PC-3 (cell line): ENCODE measurements around the gene RAN. TPM values are rescaled to one million over a fixed set of nuclear protein-coding genes. Genes with fewer than 3 reads are reported as not detected.

Experiments used
- ATAC-seq: fragments of 200-7000 bp; cut with Tn5 transposase; 2 replicates; pipeline ENCODE4 v1.9.1; 2020; ENCODE audit warnings: mild to moderate bottlenecking, moderate library complexity
- BruUV-seq: library from RNA; stranded (reverse); fragments of 400-500 nt; replicated peaks from 2 replicates; lab custom pipeline; 2021; lab: Mats Ljungman, UMichigan
- CTCF ChIA-PET: fragments of 300-600 bp; sonication (Branson Sonifier 250); formaldehyde crosslinking; loops from one replicate; lab custom pipeline; 2022; ENCODE audit warnings: antibody characterized with exemption; lab: Charles Lee
- POLR2A ChIA-PET: fragments of 300-600 bp; sonication (Branson Sonifier 250); formaldehyde crosslinking; loops from one replicate; lab custom pipeline; 2022; ENCODE audit warnings: antibody characterized with exemption; ENCODE audit not compliant: unreplicated experiment; lab: Charles Lee
- DNase-seq: peaks from one replicate; pipeline ENCODE4 v3.0.0-alpha.2; 2015
- H2AFZ ChIP-seq: fragments of 300-600 bp; sonication (generic); 2 replicates; pipeline ENCODE4 v1.6.0; 2016; ENCODE audit warnings: antibody characterized with exemption, low read length
- H3F3A ChIP-seq: fragments of 300-600 bp; sonication (generic); one replicate; pipeline ENCODE4 v1.6.0; 2017; ENCODE audit warnings: antibody characterized with exemption, low read length, control low read depth, mild to moderate bottlenecking; ENCODE audit not compliant: unreplicated experiment
- H3K27ac ChIP-seq: fragments of 300-600 bp; sonication (generic); 2 replicates; pipeline ENCODE4 v1.5.1; 2016; ENCODE audit warnings: mild to moderate bottlenecking, low read length
- H3K27me3 ChIP-seq: fragments of 300-600 bp; sonication (generic); 2 replicates; pipeline ENCODE4 v1.6.1; 2016; ENCODE audit warnings: low read length, mixed read lengths
- H3K36me3 ChIP-seq: fragments of 300-600 bp; sonication (generic); 2 replicates; pipeline ENCODE4 v1.6.1; 2016; ENCODE audit warnings: low read depth, mixed run types, low read length, mixed read lengths
- H3K4me1 ChIP-seq: fragments of 300-600 bp; sonication (generic); 2 replicates; pipeline ENCODE4 v1.5.1; 2016; ENCODE audit warnings: low read length; ENCODE audit not compliant: insufficient read depth
- H3K4me2 ChIP-seq: fragments of 300-600 bp; sonication (generic); 2 replicates; pipeline ENCODE4 v1.6.0; 2016; ENCODE audit warnings: low read length
- H3K4me3 ChIP-seq: fragments of 300-600 bp; sonication (generic); 2 replicates; pipeline ENCODE4 v1.5.1; 2016; ENCODE audit warnings: mild to moderate bottlenecking, low read length, mixed read lengths
- H3K79me2 ChIP-seq: fragments of 300-600 bp; sonication (generic); 2 replicates; pipeline ENCODE4 v1.6.1; 2017; ENCODE audit warnings: low read length, mixed read lengths
- H3K9ac ChIP-seq: fragments of 300-600 bp; sonication (generic); 2 replicates; pipeline ENCODE4 v1.6.0; 2016; ENCODE audit warnings: mild to moderate bottlenecking, low read length
- H3K9me2 ChIP-seq: fragments of 300-600 bp; sonication (generic); replicated peaks from 2 replicates; pipeline ENCODE4 v1.6.1; 2016; ENCODE audit warnings: mixed run types, low read length, mixed read lengths
- H3K9me3 ChIP-seq: fragments of 300-600 bp; sonication (generic); 2 replicates; pipeline ENCODE4 v1.6.1; 2016; ENCODE audit warnings: low read length, mixed read lengths
- H4K20me1 ChIP-seq: fragments of 300-600 bp; sonication (generic); 2 replicates; pipeline ENCODE4 v1.6.1; 2016; ENCODE audit warnings: low read length, mixed read lengths
- CTCF ChIP-seq: fragments of 300-600 bp; sonication (generic); conservative IDR thresholded peaks from 2 replicates; pipeline ENCODE4 v1.5.1; 2017; ENCODE audit warnings: antibody characterized with exemption, low read depth, mild to moderate bottlenecking, low read length
- EZH2 ChIP-seq: fragments of 300-600 bp; sonication (generic); IDR thresholded peaks from one replicate; pipeline ENCODE4 v1.6.1; 2017; ENCODE audit warnings: antibody characterized with exemption, mild to moderate bottlenecking, low read length; ENCODE audit not compliant: unreplicated experiment
- EZH2phosphoT487 ChIP-seq: fragments of 300-600 bp; sonication (generic); IDR thresholded peaks from 2 replicates; pipeline ENCODE4 v1.6.1; 2018; ENCODE audit warnings: mild to moderate bottlenecking, antibody characterized with exemption, low read length, borderline replicate concordance
- intact Hi-C: fragments of 100-400 bp; cut with micrococcal nuclease; formaldehyde crosslinking; loops from 2 replicates; pipeline ENCODE4 v1.9.0; 2023
- total RNA-seq: library from RNA; depleted of rRNA; stranded (reverse); fragments of >200 nt; gene quantifications from 2 replicates; pipeline ENCODE4 v1.2.3, GENCODE V29; 2014

The RAN gene
- total RNA-seq, 1 experiment from 2014 or later = 3,371 TPM

DNA sequence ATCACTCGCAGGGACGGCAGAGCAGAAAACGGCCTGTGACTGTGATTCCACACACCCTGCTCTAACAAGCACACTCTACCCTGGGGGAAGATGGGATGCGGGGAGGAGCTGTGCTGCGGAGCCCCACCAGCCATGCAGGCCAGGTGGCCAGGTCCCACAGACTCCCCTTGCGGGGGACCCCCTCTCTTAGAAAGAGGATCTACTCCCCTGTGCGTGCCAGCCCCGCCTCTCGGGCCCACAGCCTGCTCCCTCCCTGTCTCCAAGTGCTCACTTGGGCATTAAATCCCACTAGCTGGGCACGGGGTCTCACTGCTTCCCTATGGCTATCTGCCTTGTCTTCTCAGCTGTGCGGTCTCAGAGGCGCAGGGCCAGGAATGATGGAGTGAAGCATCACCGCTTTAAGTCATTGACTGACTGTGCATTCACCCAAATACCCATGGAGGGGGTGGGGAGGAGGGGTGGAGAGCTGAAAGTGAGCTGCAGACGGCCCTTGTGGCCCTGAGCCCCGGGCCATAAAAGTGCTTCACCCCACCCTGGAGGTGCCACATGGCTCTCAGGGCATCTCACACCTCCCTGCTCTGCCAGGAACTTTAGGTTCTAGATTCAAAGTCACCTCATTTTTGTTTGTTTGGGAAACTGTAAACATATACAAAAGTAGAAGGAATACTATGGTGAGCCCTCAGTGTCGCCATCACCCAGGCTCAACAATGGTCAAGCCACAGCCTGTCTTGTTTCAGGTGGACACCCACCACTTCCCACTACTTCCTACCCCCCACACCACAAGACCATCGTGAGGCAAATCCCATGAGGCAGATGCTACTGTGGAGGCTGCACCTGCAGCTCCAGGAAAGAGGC is 42.2 kb upstream of the RAN start:
- no TSS peak for BruUV-seq
- Histone ChIP-seq H3K9me3 (no peaks in the 10 kb centered on the region), H4K20me1 (no peaks in the 10 kb centered on the region), H3K4me2 (no peak overlapping the region), H3K27ac (no peak overlapping the region), H3K79me2 (no peaks in the 10 kb centered on the region), H3K9me2 (no peaks in the 10 kb centered on the region), H3K9ac (no peak overlapping the region), H3K27me3 (no peaks in the 10 kb centered on the region), H3K36me3 (no peaks in the 10 kb centered on the region), H3K4me3 (no peak overlapping the region), H3F3A (no peaks in the 10 kb centered on the region), H3K4me1 (peaks cover 17% of the 10 kb centered on the region), H2AFZ (no peak overlapping the region)
- ChIA-PET CTCF (no interaction called here), POLR2A (no interaction called here)
- intact Hi-C loops = loop anchor here (10.0 kb wide), 1 partner anchor 915 kb away; no protein-coding TSS in a partner anchor
- ATAC-seq (no peak), DNase-seq (no peak)
- TF ChIP-seq EZH2phosphoT487 = no peak
- TF ChIP-seq CTCF = no peak
- no peak for TF ChIP-seq EZH2

- no peak for TF ChIP-seq EZH2phosphoT487
- no peak for TF ChIP-seq EZH2
- no peak for TF ChIP-seq CTCF
- no peaks in the 10 kb centered on the region for H4K20me1 ChIP-seq
- no TSS peak for BruUV-seq
- no peaks in the 10 kb centered on the region for H3K36me3 ChIP-seq
- intact Hi-C loops = no loop called here
- H3K79me2 ChIP-seq = no peaks in the 10 kb centered on the region
- H3K4me1 ChIP-seq = peaks cover 17% of the 10 kb centered on the region
- no peak overlapping the region for H3K4me2 ChIP-seq
- no peaks in the 10 kb centered on the region for H3K9me2 ChIP-seq
- no peak overlapping the region for H3K27ac ChIP-seq
- no peaks in the 10 kb centered on the region for H3F3A ChIP-seq
- H3K27me3 ChIP-seq = no peaks in the 10 kb centered on the region
- H3K9ac ChIP-seq = no peak overlapping the region
- POLR2A ChIA-PET = no interaction called here
- ATAC-seq (no peak), DNase-seq (no peak)
- no peak overlapping the region for H2AFZ ChIP-seq
- H3K9me3 ChIP-seq = no peaks in the 10 kb centered on the region
- CTCF ChIA-PET = no interaction called here
- H3K4me3 ChIP-seq = no peak overlapping the region
These were observed 41.7 kb upstream of the RAN start for GRCh38 chr12:130830246-130830551.

- ChIA-PET POLR2A (no interaction called here), CTCF (no interaction called here)
- H3F3A ChIP-seq = no peaks in the 10 kb centered on the region
- ATAC-seq (no peak), DNase-seq (no peak)
- H3K9me2 ChIP-seq = no peaks in the 10 kb centered on the region
- no peak overlapping the region for H2AFZ ChIP-seq
- H3K4me2 ChIP-seq = no peak overlapping the region
- H3K27me3 ChIP-seq = no peaks in the 10 kb centered on the region
- H3K9me3 ChIP-seq = no peaks in the 10 kb centered on the region
- H3K4me3 ChIP-seq = no peak overlapping the region
- no peak overlapping the region for H3K27ac ChIP-seq
- intact Hi-C loops = no loop called here
- no peak for TF ChIP-seq EZH2phosphoT487
- TF ChIP-seq EZH2 = no peak
- TF ChIP-seq CTCF = no peak
- H4K20me1 ChIP-seq = no peaks in the 10 kb centered on the region
- no peak overlapping the region for H3K9ac ChIP-seq
- H3K36me3 ChIP-seq = no peaks in the 10 kb centered on the region
- BruUV-seq = no TSS peak
- peaks cover 8% of the 10 kb centered on the region for H3K4me1 ChIP-seq
- H3K79me2 ChIP-seq = no peaks in the 10 kb centered on the region
These were observed 40.6 kb upstream of the RAN start for GRCh38 chr12:130831246-130831645.
